GM19468 (cell line): Measurements from ENCODE around the gene SLCO3A1.

Experiments used
- ATAC-seq: cut with Tn5 transposase; IDR thresholded peaks from one replicate; pipeline ENCODE4 v1.9.1; 2021; ENCODE audit warnings: mild to moderate bottlenecking, moderate library complexity, moderate number of reproducible peaks; ENCODE audit not compliant: unreplicated experiment; ENCODE audit errors: extremely low read depth

SLCO3A1 gene

DNA sequence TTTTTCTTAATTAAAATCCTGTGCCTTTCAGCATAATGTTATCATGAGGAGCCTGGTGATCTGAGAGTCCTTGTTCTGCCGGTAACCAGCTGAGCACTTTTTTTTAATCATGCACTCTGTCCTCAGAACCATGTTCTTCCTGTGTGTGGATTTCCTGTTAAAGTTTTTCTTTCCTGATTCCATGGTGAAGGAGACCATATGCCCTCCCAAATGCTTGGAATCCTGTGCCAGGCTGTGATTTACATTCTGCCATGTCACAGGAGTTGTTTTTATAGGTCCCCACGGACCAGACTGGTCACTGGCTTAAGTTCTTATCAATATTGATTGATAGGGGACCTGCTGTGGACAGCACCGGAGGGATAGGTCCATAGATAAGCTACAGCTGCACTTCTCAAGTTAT lies 257.8 kb downstream of the SLCO3A1 start:
- ATAC-seq: no peak

GRCh38 chr15:92111751-92112150 lies 258.2 kb downstream of the SLCO3A1 start:
- ATAC-seq: no peak

GRCh38 chr15:92112180-92112579 lies 258.7 kb downstream of the SLCO3A1 start:
- ATAC-seq: no peak

GRCh38 chr15:92112711-92113110 lies 259.2 kb downstream of the SLCO3A1 start:
- no peak for ATAC-seq

DNA sequence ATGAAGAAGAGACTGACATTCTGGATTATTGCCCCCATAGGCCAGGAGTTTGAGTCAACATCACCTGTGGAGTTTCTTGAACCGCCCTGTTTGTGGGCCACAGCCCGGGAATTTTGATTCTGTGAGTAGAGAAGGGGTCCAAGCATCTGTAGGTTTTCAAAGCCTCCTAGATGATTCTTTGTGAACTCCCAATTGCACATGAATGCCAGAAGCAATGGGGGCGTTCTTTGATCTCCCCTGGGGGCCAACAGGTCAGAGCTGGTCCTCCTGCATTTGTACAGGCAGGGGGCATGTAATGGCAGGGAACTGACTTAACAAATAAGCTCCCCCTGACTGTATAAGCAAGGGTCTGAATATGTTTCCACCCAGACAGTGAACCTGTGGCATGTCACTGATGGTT lies 260.3 kb downstream of the SLCO3A1 start:
- no peak for ATAC-seq

- ATAC-seq: no peak
These were observed 262.3 kb downstream of the SLCO3A1 start for GRCh38 chr15:92115834-92116233.

DNA sequence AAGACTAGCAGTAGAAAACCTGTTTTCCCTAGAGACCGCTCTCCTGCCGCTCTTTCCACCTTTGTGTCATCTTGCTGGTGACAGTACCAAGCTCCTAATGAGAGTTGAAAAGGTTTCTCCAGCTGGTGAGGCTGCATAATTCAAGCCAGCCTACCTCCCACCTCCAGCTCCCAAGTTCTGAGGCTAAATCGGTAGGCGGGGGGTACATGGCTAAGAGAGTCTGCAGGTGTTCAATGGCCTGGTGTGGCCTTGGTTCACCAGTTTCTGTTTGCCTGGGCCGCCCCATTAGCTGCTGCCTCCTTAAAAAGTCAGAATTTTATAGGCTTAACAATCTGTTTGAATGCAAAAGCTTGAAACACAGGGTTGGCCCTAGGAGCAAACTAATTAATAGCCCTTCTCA lies 262.8 kb downstream of the SLCO3A1 start:
- no peak for ATAC-seq

DNA sequence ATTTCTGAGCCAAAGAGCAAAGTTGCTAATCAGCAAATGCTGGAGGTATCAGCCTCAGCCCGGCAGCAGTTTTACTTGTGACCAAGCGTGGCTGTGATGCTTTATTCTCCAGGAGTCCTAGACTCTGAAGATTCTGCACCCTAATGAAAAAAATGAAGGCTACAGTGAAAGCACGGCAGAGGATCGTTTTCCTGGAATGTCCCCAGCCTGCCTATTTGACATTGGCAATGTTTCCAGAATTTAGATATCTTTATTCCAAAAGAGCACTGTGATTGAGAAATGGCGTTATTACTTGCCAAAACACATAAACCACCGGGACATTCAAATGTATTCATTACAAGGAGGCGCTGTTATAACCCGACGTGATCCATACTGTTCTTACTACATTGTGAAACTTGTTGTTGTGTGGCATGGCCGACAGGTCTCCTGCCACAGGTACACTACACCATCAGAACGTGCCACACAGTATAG lies 263.8 kb downstream of the SLCO3A1 start:
- ATAC-seq: no peak

GRCh38 chr15:92118162-92118935 lies 264.8 kb downstream of the SLCO3A1 start:
- no peak for ATAC-seq

GRCh38 chr15:92118936-92119325 lies 265.4 kb downstream of the SLCO3A1 start:
- no peak for ATAC-seq

GRCh38 chr15:92120094-92120795 lies 266.7 kb downstream of the SLCO3A1 start:
- ATAC-seq: no peak

GRCh38 chr15:92121047-92121446 lies 267.5 kb downstream of the SLCO3A1 start:
- no peak for ATAC-seq

- ATAC-seq: no peak
These were observed 268.8 kb downstream of the SLCO3A1 start for GRCh38 chr15:92122259-92122658.

GRCh38 chr15:92123962-92124656 lies 270.6 kb downstream of the SLCO3A1 start:
- no peak for ATAC-seq

- no peak for ATAC-seq
These were observed 271.1 kb downstream of the SLCO3A1 start for GRCh38 chr15:92124657-92125010.

- ATAC-seq: no peak
These were observed 275.3 kb downstream of the SLCO3A1 start for GRCh38 chr15:92128788-92129187.

DNA sequence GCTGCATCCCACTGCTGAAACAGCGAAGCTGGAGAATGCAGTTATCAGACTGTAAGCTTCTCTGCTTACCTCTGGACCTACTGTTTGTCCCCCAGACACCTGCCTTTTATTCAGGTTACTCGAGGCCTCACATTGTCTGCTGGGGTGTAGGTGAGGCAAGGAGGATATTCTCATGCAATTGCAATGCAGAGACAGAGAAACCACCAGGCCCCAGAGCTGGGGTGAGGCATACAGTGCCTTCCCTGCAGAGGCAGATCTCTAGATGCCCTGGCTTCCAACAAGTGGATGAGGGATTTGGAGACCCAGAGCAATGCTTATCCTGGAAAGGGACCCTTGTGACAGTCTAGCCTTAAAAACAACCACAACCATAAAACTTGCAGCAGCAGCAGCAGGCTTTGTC lies 276.7 kb downstream of the SLCO3A1 start:
- no peak for ATAC-seq

DNA sequence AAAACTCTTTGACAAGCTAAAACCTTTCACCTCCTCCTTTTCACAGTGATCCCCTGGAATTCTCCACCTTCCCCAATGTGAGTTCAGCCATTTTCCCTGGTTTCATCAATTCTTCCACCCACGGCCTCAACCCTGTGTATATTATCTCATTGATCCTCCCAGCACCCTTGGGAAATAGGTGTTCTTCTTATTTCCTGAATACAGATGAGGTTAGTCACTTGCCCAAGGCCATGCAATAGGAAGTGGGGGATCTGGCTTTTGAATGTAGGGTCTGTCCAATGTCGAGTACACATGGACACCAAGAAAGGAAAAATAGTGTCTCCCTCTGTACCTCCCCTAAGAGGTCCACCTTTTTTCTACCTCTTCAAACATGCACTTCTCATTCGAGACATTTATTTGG lies 277.4 kb downstream of the SLCO3A1 start:
- ATAC-seq: no peak

- no peak for ATAC-seq
These were observed 279.7 kb downstream of the SLCO3A1 start for GRCh38 chr15:92132982-92133755.

DNA sequence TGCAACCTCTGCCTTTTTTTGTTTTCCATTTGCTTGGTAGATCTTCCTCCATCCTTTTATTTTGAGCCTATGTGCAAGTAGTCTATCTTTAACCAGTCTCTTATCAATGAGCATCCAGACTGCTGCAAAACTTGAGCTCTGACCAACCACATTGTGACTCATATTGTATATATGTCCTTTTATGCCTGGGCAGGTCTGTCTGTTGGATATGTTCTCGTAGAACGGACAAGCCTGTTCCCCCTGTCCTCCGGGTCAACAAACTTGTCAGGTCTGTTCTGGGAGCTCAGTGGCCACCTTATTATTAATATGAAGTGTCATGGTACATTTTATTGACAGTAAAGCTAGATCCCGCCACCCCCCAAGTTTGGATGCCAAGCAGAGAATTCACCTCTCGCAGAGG lies 287.3 kb downstream of the SLCO3A1 start:
- ATAC-seq: no peak
